Keratinocyte (primary cell): ENCODE data around the gene TRIM8. TPM values are rescaled to one million over a fixed set of nuclear protein-coding genes. Genes with fewer than 3 reads are reported as not detected.

Experiments
- DNase-seq: peaks from one replicate; pipeline ENCODE4 v3.0.0-alpha.2; 2011; ENCODE audit warnings: low read depth, missing footprints, low spot score
- FAIRE-seq: peaks from 2 replicates; lab custom pipeline; 2011; peaks lifted over from hg19 to GRCh38; lab: Jason Lieb, UNC
- H2AFZ ChIP-seq: 2 replicates; pipeline ENCODE4 v1.6.0; 2012; ENCODE audit warnings: low read length, control low read depth, inconsistent platforms; ENCODE audit not compliant: control insufficient read depth
- H3K27ac ChIP-seq: 2 replicates; pipeline ENCODE4 v1.5.1; 2011; ENCODE audit warnings: low read length; ENCODE audit not compliant: control insufficient read depth, insufficient read depth
- H3K27me3 ChIP-seq: 3 replicates; pipeline ENCODE4 v1.6.0; 2011; ENCODE audit warnings: low read length; ENCODE audit not compliant: control insufficient read depth, insufficient read depth; ENCODE audit errors: extremely low read depth
- H3K36me3 ChIP-seq, 2 experiments: 2 replicates in 1 of 2; 3 replicates in 1 of 2; pipeline ENCODE4 v1.5.1; 2011; ENCODE audit warnings: low read length in 2 of 2, mild to moderate bottlenecking in 1 of 2; ENCODE audit not compliant: control insufficient read depth in 2 of 2, insufficient read depth in 2 of 2; ENCODE audit errors: extremely low read depth in 1 of 2
- H3K4me1 ChIP-seq: 3 replicates; pipeline ENCODE4 v1.5.1; 2011; ENCODE audit warnings: low read length; ENCODE audit not compliant: control insufficient read depth, insufficient read depth; ENCODE audit errors: extremely low read depth
- H3K4me2 ChIP-seq: 3 replicates; pipeline ENCODE4 v1.6.0; 2011; ENCODE audit warnings: low read depth, low read length; ENCODE audit not compliant: control insufficient read depth, insufficient read depth; ENCODE audit errors: extremely low read depth
- H3K4me3 ChIP-seq, 3 experiments: fragments of 200-600 bp in 1 of 3; sonication (generic) in 1 of 3; 2 replicates in 2 of 3; 3 replicates in 1 of 3; pipeline ENCODE4 v1.5.1; 2011 to 2016; ENCODE audit warnings: low read length in 3 of 3, mild to moderate bottlenecking in 3 of 3, control low read depth in 2 of 3, inconsistent platforms in 1 of 3, low read depth in 1 of 3, mixed read lengths in 1 of 3, mixed run types in 1 of 3, moderate library complexity in 1 of 3; ENCODE audit not compliant: control insufficient read depth in 2 of 3, insufficient read depth in 2 of 3; ENCODE audit errors: extremely low read depth in 1 of 3
- H3K79me2 ChIP-seq: 2 replicates; pipeline ENCODE4 v1.6.0; 2012; ENCODE audit warnings: low read length; ENCODE audit not compliant: control insufficient read depth, insufficient read depth
- H3K9ac ChIP-seq: 3 replicates; pipeline ENCODE4 v1.6.0; 2011; ENCODE audit warnings: low read length; ENCODE audit not compliant: control insufficient read depth, insufficient read depth; ENCODE audit errors: extremely low read depth
- H3K9me1 ChIP-seq: 3 replicates; pipeline ENCODE4 v1.6.0; 2011; ENCODE audit warnings: low read length; ENCODE audit not compliant: control insufficient read depth, insufficient read depth; ENCODE audit errors: extremely low read depth
- H3K9me3 ChIP-seq: 2 replicates; pipeline ENCODE4 v1.5.1; 2012; ENCODE audit warnings: low read depth, low read length; ENCODE audit not compliant: control insufficient read depth
- H4K20me1 ChIP-seq: 3 replicates; pipeline ENCODE4 v1.6.0; 2011; ENCODE audit warnings: low read length; ENCODE audit not compliant: control insufficient read depth, insufficient read depth; ENCODE audit errors: extremely low read depth
- CTCF ChIP-seq, 3 experiments: IDR thresholded peaks in 1 of 3; conservative IDR thresholded peaks in 1 of 3; optimal IDR thresholded peaks in 1 of 3; 2 replicates in 2 of 3; 3 replicates in 1 of 3; pipeline versions ENCODE3 to v1.5.1; 2011; ENCODE audit warnings: low read length in 3 of 3, mild to moderate bottlenecking in 3 of 3, moderate library complexity in 2 of 3, control low read depth in 1 of 3, inconsistent platforms in 1 of 3; ENCODE audit not compliant: insufficient read depth in 2 of 3; ENCODE audit errors: extremely low read depth in 1 of 3
- EZH2 ChIP-seq: IDR thresholded peaks from one replicate; pipeline ENCODE4 v1.6.1; 2012; ENCODE audit warnings: inconsistent platforms, mild to moderate bottlenecking, low read length, moderate library complexity
- dilution Hi-C: fragments of 300-500 bp; cut with MboI; formaldehyde crosslinking; loops from one replicate; pipeline ENCODE4 v1.7.0; 2020; ENCODE audit warnings: low sequenced_read_pairs; ENCODE audit not compliant: extremely low pct_ligation_motif_present
- polyA plus RNA-seq, 5 experiments: library from polyadenylated mRNA; depleted of rRNA in 3 of 5; stranded (reverse) in 3 of 5; stranded (forward) in 1 of 5; unstranded in 1 of 5; fragments of >200 nt; gene quantifications; 1 replicate in 1 of 5; 2 replicates in 3 of 5; 3 replicates in 1 of 5; pipeline versions ENCODE4 v1.2.1 to v1.2.3, GENCODE V29; 2011 to 2012; ENCODE audit warnings: missing spikeins in 2 of 5, low read depth in 1 of 5, low replicate concordance in 1 of 5

Gene TRIM8
- polyA plus RNA-seq, 1 donor (not counting 4 experiments of a cell fraction or from before 2014, with no cell fraction given) = 24.8 TPM

GRCh38 chr10:102599565-102600327 is 44.5 kb upstream of the TRIM8 start:
- H2AFZ ChIP-seq = no peak overlapping the region
- H3K9ac ChIP-seq = no peak overlapping the region
- H4K20me1 ChIP-seq = no peaks in the 10 kb centered on the region
- FAIRE-seq = no peak
- H3K27ac ChIP-seq = no peak overlapping the region
- H3K36me3 ChIP-seq = peaks cover 10 to 15% of the 10 kb centered on the region in 2 experiments
- TF ChIP-seq EZH2 (no peak), CTCF (optimal IDR thresholded peaks at IDR 0.05 in 1 of 3, IDR thresholded peaks at IDR 0.05 in 1 of 3, conservative IDR thresholded peaks at IDR 0.05 in 1 of 3; ENCODE audit: extremely low read depth in 1 of 3, insufficient read depth in 2 of 3, low read length in 3 of 3) (no peak)
- no peaks in the 10 kb centered on the region for H3K9me1 ChIP-seq
- no peaks in the 10 kb centered on the region for H3K9me3 ChIP-seq
- peaks cover 13% of the 10 kb centered on the region for H3K4me1 ChIP-seq
- no peak overlapping the region for H3K4me2 ChIP-seq
- DNase-seq = no peak
- H3K79me2 ChIP-seq = no peaks in the 10 kb centered on the region
- dilution Hi-C loops = no loop called here
- no peak overlapping the region for H3K4me3 ChIP-seq
- no peaks in the 10 kb centered on the region for H3K27me3 ChIP-seq

- dilution Hi-C loops = no loop called here
Measured at GRCh38 chr10:102600816-102601215, 43.5 kb upstream of the TRIM8 start.

More at GRCh38 chr10:102600816-102601215, 43.5 kb upstream of the TRIM8 start:
- no peak overlapping the region for H3K9ac ChIP-seq
- no peaks in the 10 kb centered on the region for H3K9me1 ChIP-seq
- H3K27ac ChIP-seq = no peak overlapping the region
- peaks cover 10 to 15% of the 10 kb centered on the region in 2 experiments for H3K36me3 ChIP-seq
- FAIRE-seq (no peak), DNase-seq (no peak)
- H3K4me1 ChIP-seq = peaks cover 23% of the 10 kb centered on the region
- H3K4me3 ChIP-seq = no peak overlapping the region
- H3K79me2 ChIP-seq = no peaks in the 10 kb centered on the region
- TF ChIP-seq EZH2 = no peak
- TF ChIP-seq CTCF (optimal IDR thresholded peaks at IDR 0.05 in 1 of 3, IDR thresholded peaks at IDR 0.05 in 1 of 3, conservative IDR thresholded peaks at IDR 0.05 in 1 of 3; ENCODE audit: extremely low read depth in 1 of 3, insufficient read depth in 2 of 3, low read length in 3 of 3) = no peak
- no peaks in the 10 kb centered on the region for H4K20me1 ChIP-seq
- no peaks in the 10 kb centered on the region for H3K27me3 ChIP-seq
- no peak overlapping the region for H2AFZ ChIP-seq
- H3K4me2 ChIP-seq = no peak overlapping the region
- no peaks in the 10 kb centered on the region for H3K9me3 ChIP-seq
